HUDEP-2 (cell line): Measurements from ENCODE around the gene MYZAP.

Experiments used
- DNase-seq, 76 experiments: peaks; one replicate each; lab custom pipeline; 2025; ENCODE audit not compliant: unreplicated experiment in 76 of 76; lab: John Stamatoyannopoulos, UW

The MYZAP gene

GRCh38 chr15:57734860-57735259 lies 143.2 kb downstream of the MYZAP start:
- DNase-seq = no peak
